ENCODE results near the gene GLRA1.

DNA sequence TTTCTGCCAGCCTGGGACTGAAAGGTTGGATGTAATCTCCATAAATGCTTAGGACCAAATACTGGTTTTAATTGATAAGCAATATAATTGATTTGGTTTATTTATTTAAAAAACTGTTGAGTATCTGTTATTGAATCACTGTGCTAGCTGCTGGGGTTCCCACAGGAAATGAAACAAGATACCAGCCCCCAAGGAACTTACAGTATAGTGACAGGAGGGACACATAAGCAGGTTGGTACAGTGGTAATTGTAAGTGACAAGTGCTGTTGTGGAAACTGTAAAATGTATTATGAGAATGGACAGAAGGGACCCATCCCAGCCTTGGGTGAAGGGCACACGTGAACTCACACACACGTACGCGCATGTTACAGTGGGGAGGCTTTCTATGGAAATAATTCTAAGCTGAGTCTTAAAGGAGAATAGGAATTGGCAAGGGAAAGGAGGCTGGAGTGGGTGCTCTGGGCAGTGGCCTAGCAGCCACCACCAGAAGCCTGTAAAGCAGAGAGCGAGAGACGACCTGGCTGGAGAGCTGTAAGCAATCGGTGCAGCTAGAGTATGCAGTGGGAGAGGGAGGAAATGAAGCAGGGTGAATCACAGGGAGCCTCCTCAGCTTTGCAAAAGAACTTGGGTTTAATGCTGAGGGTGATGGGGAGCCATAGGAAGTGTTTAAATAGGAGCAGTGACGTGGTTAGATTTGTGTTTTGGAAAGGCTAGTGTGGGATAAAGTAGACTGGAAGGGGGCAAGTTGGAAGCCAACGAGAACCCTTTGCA lies 39.3 kb downstream of the GLRA1 start:
- TF ChIP-seq, protein P1, sequence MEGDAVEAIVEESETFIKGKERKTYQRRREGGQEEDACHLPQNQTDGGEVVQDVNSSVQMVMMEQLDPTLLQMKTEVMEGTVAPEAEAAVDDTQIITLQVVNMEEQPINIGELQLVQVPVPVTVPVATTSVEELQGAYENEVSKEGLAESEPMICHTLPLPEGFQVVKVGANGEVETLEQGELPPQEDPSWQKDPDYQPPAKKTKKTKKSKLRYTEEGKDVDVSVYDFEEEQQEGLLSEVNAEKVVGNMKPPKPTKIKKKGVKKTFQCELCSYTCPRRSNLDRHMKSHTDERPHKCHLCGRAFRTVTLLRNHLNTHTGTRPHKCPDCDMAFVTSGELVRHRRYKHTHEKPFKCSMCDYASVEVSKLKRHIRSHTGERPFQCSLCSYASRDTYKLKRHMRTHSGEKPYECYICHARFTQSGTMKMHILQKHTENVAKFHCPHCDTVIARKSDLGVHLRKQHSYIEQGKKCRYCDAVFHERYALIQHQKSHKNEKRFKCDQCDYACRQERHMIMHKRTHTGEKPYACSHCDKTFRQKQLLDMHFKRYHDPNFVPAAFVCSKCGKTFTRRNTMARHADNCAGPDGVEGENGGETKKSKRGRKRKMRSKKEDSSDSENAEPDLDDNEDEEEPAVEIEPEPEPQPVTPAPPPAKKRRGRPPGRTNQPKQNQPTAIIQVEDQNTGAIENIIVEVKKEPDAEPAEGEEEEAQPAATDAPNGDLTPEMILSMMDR (IDR thresholded peaks at IDR 0.05), result no peak
- no peak for TF ChIP-seq POLR2A (IDR thresholded peaks at IDR 0.05)

Measured in vagina (tissue), 2 donors.